HCT116 (cell line): Measurements from ENCODE around the gene LRP1.

ENCODE experiments used
- CEBPB ChIP-seq: IDR thresholded peaks from 2 replicates; pipeline ENCODE4 v1.6.1; 2012; ENCODE audit warnings: low read depth
- CTCF ChIP-seq, 3 experiments: fragments of 200-600 bp in 1 of 3; sonication (generic) in 1 of 3; IDR thresholded peaks in 2 of 3; conservative IDR thresholded peaks in 1 of 3; 2 replicates each; pipeline ENCODE4 v1.5.1; 2012 to 2017; ENCODE audit warnings: low read depth in 2 of 3, low read length in 2 of 3, antibody characterized with exemption in 1 of 3, borderline replicate concordance in 1 of 3, control low read depth in 1 of 3, mild to moderate bottlenecking in 1 of 3, mixed read lengths in 1 of 3, mixed run types in 1 of 3, moderate library complexity in 1 of 3; ENCODE audit not compliant: insufficient read depth in 1 of 3
- EGR1 ChIP-seq: IDR thresholded peaks from 2 replicates; pipeline ENCODE4 v1.6.1; 2012; ENCODE audit warnings: low read depth
- EZH2 ChIP-seq: fragments of 200-600 bp; sonication (generic); IDR thresholded peaks from 2 replicates; pipeline ENCODE4 v1.6.1; 2017; ENCODE audit warnings: antibody characterized with exemption, mixed run types
- FOSL1 ChIP-seq: IDR thresholded peaks from 2 replicates; pipeline ENCODE4 v1.6.1; 2012; ENCODE audit warnings: low read depth
- MAX ChIP-seq: IDR thresholded peaks from 2 replicates; pipeline ENCODE4 v1.6.1; 2012
- POLR2A ChIP-seq: IDR thresholded peaks from 2 replicates; pipeline ENCODE4 v1.7.0; 2011; ENCODE audit warnings: borderline replicate concordance; ENCODE audit not compliant: insufficient read depth, insufficient read length; ENCODE audit errors: extremely low read depth
- REST ChIP-seq: IDR thresholded peaks from 2 replicates; pipeline ENCODE4 v1.6.1; 2012; ENCODE audit warnings: low read depth
- SP1 ChIP-seq: IDR thresholded peaks from 2 replicates; pipeline ENCODE4 v1.6.1; 2012; ENCODE audit warnings: low read depth
- YY1 ChIP-seq: IDR thresholded peaks from 2 replicates; pipeline ENCODE4 v1.6.1; 2011; ENCODE audit warnings: low read length, low read depth, moderate library complexity, mild to moderate bottlenecking; ENCODE audit not compliant: insufficient replicate concordance; ENCODE audit errors: extremely low read depth
- ZBTB33 ChIP-seq: IDR thresholded peaks from 2 replicates; pipeline ENCODE4 v1.6.1; 2011; ENCODE audit warnings: mild to moderate bottlenecking, low read length, moderate library complexity; ENCODE audit not compliant: insufficient replicate concordance; ENCODE audit errors: extremely low read depth
- ZFX ChIP-seq: fragments of 450-650 bp; IDR thresholded peaks from 2 replicates; pipeline ENCODE4 v1.6.1; 2017

GRCh38 chr12:57248934-57249742 lies 120.9 kb downstream of the LRP1 start:
- TF ChIP-seq CTCF (IDR thresholded peaks at IDR 0.05 in 2 of 3, conservative IDR thresholded peaks at IDR 0.05 in 1 of 3; ENCODE audit: borderline replicate concordance in 1 of 3, insufficient read depth in 1 of 3, low read depth in 2 of 3, low read length in 2 of 3): no peak
- no peak for TF ChIP-seq EGR1
- TF ChIP-seq ZBTB33: no peak
- TF ChIP-seq SP1: no peak
- no peak for TF ChIP-seq CEBPB
- no peak for TF ChIP-seq YY1
- TF ChIP-seq MAX: no peak
- TF ChIP-seq REST: no peak
- no peak for TF ChIP-seq FOSL1
- TF ChIP-seq POLR2A: no peak
- no peak for TF ChIP-seq EZH2
- no peak for TF ChIP-seq ZFX
